DND-41 (cell line): ENCODE measurements around the gene CREB3L2.

Experiments
- EZH2 ChIP-seq: IDR thresholded peaks from 3 replicates; pipeline ENCODE4 v1.6.1; 2012; ENCODE audit warnings: borderline replicate concordance, low read depth, mild to moderate bottlenecking, moderate library complexity, low read length, inconsistent platforms; ENCODE audit not compliant: severe bottlenecking
- TF ChIP-seq, protein P1 (sequence below): IDR thresholded peaks from 2 replicates; pipeline ENCODE4 v1.5.1; 2012; ENCODE audit warnings: borderline replicate concordance, low read length, moderate library complexity, mild to moderate bottlenecking; ENCODE audit not compliant: poor library complexity, severe bottlenecking; ENCODE audit errors: extremely low read depth

GRCh38 chr7:137985253-137985896, 16.5 kb downstream of the CREB3L2 start:
- TF ChIP-seq, protein P1, sequence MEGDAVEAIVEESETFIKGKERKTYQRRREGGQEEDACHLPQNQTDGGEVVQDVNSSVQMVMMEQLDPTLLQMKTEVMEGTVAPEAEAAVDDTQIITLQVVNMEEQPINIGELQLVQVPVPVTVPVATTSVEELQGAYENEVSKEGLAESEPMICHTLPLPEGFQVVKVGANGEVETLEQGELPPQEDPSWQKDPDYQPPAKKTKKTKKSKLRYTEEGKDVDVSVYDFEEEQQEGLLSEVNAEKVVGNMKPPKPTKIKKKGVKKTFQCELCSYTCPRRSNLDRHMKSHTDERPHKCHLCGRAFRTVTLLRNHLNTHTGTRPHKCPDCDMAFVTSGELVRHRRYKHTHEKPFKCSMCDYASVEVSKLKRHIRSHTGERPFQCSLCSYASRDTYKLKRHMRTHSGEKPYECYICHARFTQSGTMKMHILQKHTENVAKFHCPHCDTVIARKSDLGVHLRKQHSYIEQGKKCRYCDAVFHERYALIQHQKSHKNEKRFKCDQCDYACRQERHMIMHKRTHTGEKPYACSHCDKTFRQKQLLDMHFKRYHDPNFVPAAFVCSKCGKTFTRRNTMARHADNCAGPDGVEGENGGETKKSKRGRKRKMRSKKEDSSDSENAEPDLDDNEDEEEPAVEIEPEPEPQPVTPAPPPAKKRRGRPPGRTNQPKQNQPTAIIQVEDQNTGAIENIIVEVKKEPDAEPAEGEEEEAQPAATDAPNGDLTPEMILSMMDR, result no peak
- TF ChIP-seq EZH2, result no peak
